ENCODE results near the gene KCNG2. TPM values are rescaled to one million over a fixed set of nuclear protein-coding genes. Genes with fewer than 3 reads are reported as not detected.
A peak's percentile ranks its signal among the peaks of the same experiment; 100 is the strongest.
"Not testable (repeated sequence)": the region's sequence is repeated elsewhere in the genome, so short reads cannot be mapped to it uniquely, and the experiment has no call there.

KCNG2 gene
- polyA plus RNA-seq, 1 of the 3 experiments (the other 2 are of a cell fraction): not detected

DNA sequence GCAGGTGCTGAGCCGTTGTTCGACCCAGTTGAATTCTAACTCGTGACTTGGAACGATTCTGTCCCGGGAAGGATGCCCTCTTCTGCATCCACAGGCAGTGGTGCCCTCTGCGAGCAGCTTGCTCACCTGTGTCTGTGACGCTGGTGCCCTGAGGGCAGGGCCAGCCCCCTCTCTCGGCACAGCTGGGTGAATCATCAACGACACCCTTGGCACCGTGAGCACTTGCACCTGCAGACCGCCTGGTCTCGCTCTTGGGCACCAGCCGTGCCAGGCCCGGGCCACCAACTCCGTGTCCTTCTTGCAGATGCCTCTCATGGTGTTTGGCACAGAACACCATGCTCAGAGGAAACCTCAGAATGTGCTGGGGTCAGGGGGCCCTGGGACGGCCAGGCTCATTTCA is 78.8 kb downstream of the KCNG2 start:
- CTCF ChIA-PET: no interaction called here
- Histone ChIP-seq H3K79me2 (ENCODE audit: insufficient read depth) (no peaks in the 10 kb centered on the region), H4K20me1 (ENCODE audit: insufficient read depth) (no peaks in the 10 kb centered on the region), H3K9me2 (no peaks in the 10 kb centered on the region), H3K4me1 (ENCODE audit: control insufficient read depth in 1 of 2, insufficient read depth in 2 of 2, low read depth in 1 of 2, low read length in 1 of 2) (no peaks in the 10 kb centered on the region; a peak in 1 of 4 replicates), H3F3A (replicated peaks; ENCODE audit: insufficient read depth) (no peaks in the 10 kb centered on the region), H3K9ac (no peak overlapping the region), H3K36me3 (replicated peaks in 1 of 2; ENCODE audit: control insufficient read depth in 1 of 2, insufficient read depth in 2 of 2, low read length in 1 of 2) (no peaks in the 10 kb centered on the region), H3K27me3 (ENCODE audit: insufficient read depth) (peaks cover 62% of the 10 kb centered on the region), H3K4me2 (no peak overlapping the region), H3K27ac (ENCODE audit: low read depth in 2 of 2, low read length in 1 of 2) (no peak overlapping the region), H3K9me3 (no peaks in the 10 kb centered on the region), H2AFZ (ENCODE audit: low read depth) (no peak overlapping the region), H3K4me3 (ENCODE audit: low read depth in 2 of 2, low read length in 1 of 2) (no peak overlapping the region)
- TF ChIP-seq RXRA (IDR thresholded peaks at IDR 0.05; ENCODE audit: borderline replicate concordance, low read depth): no peak
- TF ChIP-seq ELF1 (IDR thresholded peaks at IDR 0.05): no peak
- TF ChIP-seq GATA2 (CRISPR knock-in tag; IDR thresholded peaks at IDR 0.05): no peak
- TF ChIP-seq NFIC (IDR thresholded peaks at IDR 0.05; ENCODE audit: borderline replicate concordance): no peak
- no peak for TF ChIP-seq RAD21 (IDR thresholded peaks at IDR 0.05; ENCODE audit: low read length)
- no peak for TF ChIP-seq EZH2phosphoT487 (IDR thresholded peaks at IDR 0.05; ENCODE audit: borderline replicate concordance, low read depth)
- no peak for TF ChIP-seq YY1 (IDR thresholded peaks at IDR 0.05; ENCODE audit: low read depth)
- TF ChIP-seq CHD2 (IDR thresholded peaks at IDR 0.05; ENCODE audit: low read length, partially characterized antibody): no peak
- no peak for TF ChIP-seq GABPA (IDR thresholded peaks at IDR 0.05; ENCODE audit: low read depth)
- no peak for TF ChIP-seq TAF1 (IDR thresholded peaks at IDR 0.05; ENCODE audit: borderline replicate concordance, low read depth, low read length)
- TF ChIP-seq, protein P1, sequence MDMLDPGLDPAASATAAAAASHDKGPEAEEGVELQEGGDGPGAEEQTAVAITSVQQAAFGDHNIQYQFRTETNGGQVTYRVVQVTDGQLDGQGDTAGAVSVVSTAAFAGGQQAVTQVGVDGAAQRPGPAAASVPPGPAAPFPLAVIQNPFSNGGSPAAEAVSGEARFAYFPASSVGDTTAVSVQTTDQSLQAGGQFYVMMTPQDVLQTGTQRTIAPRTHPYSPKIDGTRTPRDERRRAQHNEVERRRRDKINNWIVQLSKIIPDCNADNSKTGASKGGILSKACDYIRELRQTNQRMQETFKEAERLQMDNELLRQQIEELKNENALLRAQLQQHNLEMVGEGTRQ (IDR thresholded peaks at IDR 0.05; ENCODE audit: borderline replicate concordance, low read depth, low read length): no peak
- TF ChIP-seq JUND (IDR thresholded peaks at IDR 0.05): no peak
- TF ChIP-seq EP300 (IDR thresholded peaks at IDR 0.05; ENCODE audit: borderline replicate concordance in 1 of 2, low read depth in 1 of 2, low read length in 1 of 2): no peak
- no peak for TF ChIP-seq SIN3A (IDR thresholded peaks at IDR 0.05; ENCODE audit: borderline replicate concordance, low read depth, low read length)
- no peak for TF ChIP-seq MAX (IDR thresholded peaks at IDR 0.05; ENCODE audit: low read depth)
- DNase-seq: peak; percentile 22
- WGBS (ENCODE audit: low lambda C conversion rate): 23% methylated on average over 8 of the region's 16 CpGs
- POLR2A ChIA-PET: no interaction called here

DNA sequence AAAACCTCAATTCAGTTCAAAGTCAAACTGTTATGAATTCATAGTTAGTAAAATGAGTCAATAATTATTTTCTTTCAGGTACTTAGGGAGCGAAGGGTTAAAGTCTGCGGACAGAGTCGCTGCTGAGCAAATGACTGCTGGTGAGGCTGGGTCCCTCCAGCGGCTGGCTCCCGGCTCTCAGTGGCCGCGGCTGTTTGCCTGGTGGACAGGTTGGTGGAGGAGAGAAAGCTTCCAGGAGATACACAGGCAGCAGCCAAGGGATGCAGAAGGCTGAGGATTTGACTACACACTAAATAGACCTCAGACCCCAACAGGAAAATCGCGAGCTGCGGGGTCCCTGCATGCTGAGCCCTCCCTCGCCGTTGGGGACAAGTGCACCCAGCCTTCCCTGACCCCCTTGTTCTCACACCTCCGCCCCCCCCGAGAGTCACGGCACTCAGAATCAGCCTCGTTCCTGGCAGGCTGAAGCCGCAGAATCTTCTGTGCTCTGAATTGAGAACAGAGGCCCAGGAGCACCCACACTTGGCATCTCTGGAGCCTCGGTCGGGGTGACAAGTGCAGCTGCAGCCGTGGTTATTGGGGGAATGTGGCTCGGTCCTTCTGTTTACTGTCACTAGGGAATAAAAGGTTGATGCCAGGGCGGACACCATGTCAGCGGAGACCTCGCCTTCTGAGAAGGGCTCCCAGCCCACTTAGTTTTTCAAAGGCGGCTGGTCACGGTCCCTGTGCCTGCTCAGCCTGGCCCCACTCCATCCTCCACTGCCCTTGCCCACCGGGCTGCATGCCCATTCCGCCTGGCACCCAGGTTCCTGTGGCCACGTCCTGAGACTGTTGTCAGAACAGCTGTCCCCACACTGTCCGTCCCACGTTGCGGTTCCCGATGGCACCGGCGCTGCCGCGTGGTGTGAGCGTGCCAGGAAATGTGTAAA is 79.7 kb downstream of the KCNG2 start:
- H3F3A ChIP-seq (replicated peaks; ENCODE audit: insufficient read depth): no peaks in the 10 kb centered on the region
- WGBS (ENCODE audit: low lambda C conversion rate): 10% methylated on average over 23 of the region's 38 CpGs
- CTCF ChIA-PET: no interaction called here

DNA sequence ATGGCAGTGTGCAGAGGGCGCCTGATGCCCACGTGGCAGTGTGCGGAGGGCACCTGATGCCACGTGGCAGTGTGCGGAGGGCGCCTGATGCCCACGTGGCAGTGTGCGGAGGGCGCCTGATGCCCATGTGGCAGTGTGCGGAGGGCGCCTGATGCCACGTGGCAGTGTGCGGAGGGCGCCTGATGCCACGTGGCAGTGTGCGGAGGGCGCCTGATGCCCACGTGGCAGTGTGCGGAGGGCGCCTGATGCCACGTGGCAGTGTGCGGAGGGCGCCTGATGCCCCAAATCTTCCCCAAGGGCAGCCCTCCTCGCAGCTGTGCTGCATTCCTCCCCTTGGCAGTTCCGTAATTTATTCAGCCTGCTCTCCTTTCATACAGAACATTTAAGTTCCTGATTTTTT is 80.5 kb downstream of the KCNG2 start:
- POLR2A ChIA-PET; H3K4me2 ChIP-seq; H3K4me3 ChIP-seq (ENCODE audit: low read depth in 2 of 2, low read length in 1 of 2); H3K9me2 ChIP-seq; H3F3A ChIP-seq (replicated peaks; ENCODE audit: insufficient read depth); H3K4me1 ChIP-seq (ENCODE audit: control insufficient read depth in 1 of 2, insufficient read depth in 2 of 2, low read depth in 1 of 2, low read length in 1 of 2); H3K9me3 ChIP-seq; H3K36me3 ChIP-seq (replicated peaks in 1 of 2; ENCODE audit: control insufficient read depth in 1 of 2, insufficient read depth in 2 of 2, low read length in 1 of 2); H3K79me2 ChIP-seq (ENCODE audit: insufficient read depth); H3K9ac ChIP-seq; H3K27ac ChIP-seq (ENCODE audit: low read depth in 2 of 2, low read length in 1 of 2); DNase-seq; H4K20me1 ChIP-seq (ENCODE audit: insufficient read depth); CTCF ChIA-PET; H2AFZ ChIP-seq (ENCODE audit: low read depth): not testable (repeated sequence)
- H3K27me3 ChIP-seq (ENCODE audit: insufficient read depth): peaks cover 54% of the 10 kb centered on the region
- 21% methylated on average over 5 of the region's 25 CpGs for WGBS (ENCODE audit: low lambda C conversion rate)

More for the DNA sequence above, 79.7 kb downstream of the KCNG2 start:
- no peaks in the 10 kb centered on the region for H3K9me2 ChIP-seq
- H3K27ac ChIP-seq (ENCODE audit: low read depth in 2 of 2, low read length in 1 of 2): no peak overlapping the region
- H2AFZ ChIP-seq (ENCODE audit: low read depth): no peak overlapping the region
- H3K4me1 ChIP-seq (ENCODE audit: control insufficient read depth in 1 of 2, insufficient read depth in 2 of 2, low read depth in 1 of 2, low read length in 1 of 2): no peaks in the 10 kb centered on the region; a peak in 1 of 4 replicates
- H3K4me3 ChIP-seq (ENCODE audit: low read depth in 2 of 2, low read length in 1 of 2): no peak overlapping the region
- H3K9me3 ChIP-seq: no peaks in the 10 kb centered on the region
- H3K36me3 ChIP-seq (replicated peaks in 1 of 2; ENCODE audit: control insufficient read depth in 1 of 2, insufficient read depth in 2 of 2, low read length in 1 of 2): no peaks in the 10 kb centered on the region
- no peak overlapping the region for H3K4me2 ChIP-seq
- TF ChIP-seq IRF3 (IDR thresholded peaks at IDR 0.05; ENCODE audit: low read depth, low read length) (no peak), TCF12 (IDR thresholded peaks at IDR 0.05) (no peak), MEF2A (IDR thresholded peaks at IDR 0.05; ENCODE audit: borderline replicate concordance, low read depth) (no peak), FOXM1 (IDR thresholded peaks at IDR 0.05; ENCODE audit: low read depth) (no peak), RAD21 (IDR thresholded peaks at IDR 0.05; ENCODE audit: low read length) (no peak), RXRA (IDR thresholded peaks at IDR 0.05; ENCODE audit: borderline replicate concordance, low read depth) (no peak), POLR2AphosphoS5 (IDR thresholded peaks at IDR 0.05; ENCODE audit: low read depth, low read length) (no peak)
- peaks cover 55% of the 10 kb centered on the region for H3K27me3 ChIP-seq (ENCODE audit: insufficient read depth)
- no peaks in the 10 kb centered on the region for H3K79me2 ChIP-seq (ENCODE audit: insufficient read depth)
- H3K9ac ChIP-seq: no peak overlapping the region
- POLR2A ChIA-PET: no interaction called here
- peak; percentile 52 for DNase-seq
- no peaks in the 10 kb centered on the region for H4K20me1 ChIP-seq (ENCODE audit: insufficient read depth)

Data from SK-N-SH (cell line).